ENCODE data around the gene CX3CR1.

CX3CR1 gene

GRCh38 chr3:39268549-39268900 is 11.3 kb downstream of the CX3CR1 start:
- H3K4me3 ChIP-seq (ENCODE audit: low read depth, low read length), result no peak overlapping the region
- no peak for DNase-seq (ENCODE audit: low read depth)
- no peak for TF ChIP-seq CTCF (IDR thresholded peaks at IDR 0.05; ENCODE audit: low read depth, low read length, missing control alignments)

- TF ChIP-seq CTCF (IDR thresholded peaks at IDR 0.05; ENCODE audit: low read depth, low read length, missing control alignments), result no peak
- no peak overlapping the region for H3K4me3 ChIP-seq (ENCODE audit: low read depth, low read length)
- no peak for DNase-seq (ENCODE audit: low read depth)
Observed at GRCh38 chr3:39267631-39268548, 11.9 kb downstream of the CX3CR1 start.

- DNase-seq (ENCODE audit: low read depth), result no peak
- no peak for TF ChIP-seq CTCF (IDR thresholded peaks at IDR 0.05; ENCODE audit: low read depth, low read length, missing control alignments)
- H3K4me3 ChIP-seq (ENCODE audit: low read depth, low read length), result no peak overlapping the region
Observed at GRCh38 chr3:39264053-39264452, 15.8 kb downstream of the CX3CR1 start.

GRCh38 chr3:39263576-39263975 is 16.3 kb downstream of the CX3CR1 start:
- no peak for DNase-seq (ENCODE audit: low read depth)
- TF ChIP-seq CTCF (IDR thresholded peaks at IDR 0.05; ENCODE audit: low read depth, low read length, missing control alignments), result no peak
- no peak overlapping the region for H3K4me3 ChIP-seq (ENCODE audit: low read depth, low read length)

GRCh38 chr3:39262846-39263245 is 17.0 kb downstream of the CX3CR1 start:
- no peak for DNase-seq (ENCODE audit: low read depth)
- H3K4me3 ChIP-seq (ENCODE audit: low read depth, low read length), result no peak overlapping the region
- TF ChIP-seq CTCF (IDR thresholded peaks at IDR 0.05; ENCODE audit: low read depth, low read length, missing control alignments), result no peak

GRCh38 chr3:39261726-39262125 is 18.1 kb downstream of the CX3CR1 start:
- TF ChIP-seq CTCF (IDR thresholded peaks at IDR 0.05; ENCODE audit: low read depth, low read length, missing control alignments), result no peak
- DNase-seq (ENCODE audit: low read depth), result no peak
- no peak overlapping the region for H3K4me3 ChIP-seq (ENCODE audit: low read depth, low read length)

GRCh38 chr3:39260957-39261356 is 18.9 kb downstream of the CX3CR1 start:
- DNase-seq (ENCODE audit: low read depth), result peak; percentile 30
- TF ChIP-seq CTCF (IDR thresholded peaks at IDR 0.05; ENCODE audit: low read depth, low read length, missing control alignments), result peak; percentile 36
- no peak overlapping the region for H3K4me3 ChIP-seq (ENCODE audit: low read depth, low read length)

Measured in GM12864 (cell line).